ENCODE results near the gene ARSA.
A peak's percentile ranks its signal among the peaks of the same experiment; 100 is the strongest.
"Not testable (repeated sequence)": the region's sequence is repeated elsewhere in the genome, so short reads cannot be mapped to it uniquely, and the experiment has no call there.

Gene ARSA

GRCh38 chr22:50622723-50623327 is 5.1 kb downstream of the ARSA start:
- no peak for DNase-seq (ENCODE audit: low read depth)
- TF ChIP-seq CTCF (IDR thresholded peaks at IDR 0.05; ENCODE audit: insufficient read depth, low read depth, low read length, missing control alignments) = no peak
- H3K4me3 ChIP-seq (ENCODE audit: low read depth, low read length) = no peak overlapping the region

- peak; percentile 42 for TF ChIP-seq CTCF (IDR thresholded peaks at IDR 0.05; ENCODE audit: insufficient read depth, low read depth, low read length, missing control alignments)
- H3K4me3 ChIP-seq (ENCODE audit: low read depth, low read length) = peak overlapping the region; percentile 50
- DNase-seq (ENCODE audit: low read depth) = peak; percentile 50
Measured at GRCh38 chr22:50621948-50622722, 5.8 kb downstream of the ARSA start.

GRCh38 chr22:50621356-50621880 is 6.5 kb downstream of the ARSA start:
- DNase-seq (ENCODE audit: low read depth) = peak; percentile 85
- H3K4me3 ChIP-seq (ENCODE audit: low read depth, low read length) = peak overlapping the region; percentile 50
- no peak for TF ChIP-seq CTCF (IDR thresholded peaks at IDR 0.05; ENCODE audit: insufficient read depth, low read depth, low read length, missing control alignments)

GRCh38 chr22:50620593-50621355 is 7.2 kb downstream of the ARSA start:
- H3K4me3 ChIP-seq (ENCODE audit: low read depth, low read length) = peak overlapping the region; percentile 50
- no peak for TF ChIP-seq CTCF (IDR thresholded peaks at IDR 0.05; ENCODE audit: insufficient read depth, low read depth, low read length, missing control alignments)
- DNase-seq (ENCODE audit: low read depth) = peak; percentile 92

- H3K4me3 ChIP-seq (ENCODE audit: low read depth, low read length) = not testable (repeated sequence)
Measured at GRCh38 chr22:50614296-50614695, 13.7 kb downstream of the ARSA start.

GRCh38 chr22:50613291-50613981 is 14.5 kb downstream of the ARSA start:
- TF ChIP-seq CTCF (IDR thresholded peaks at IDR 0.05; ENCODE audit: insufficient read depth, low read depth, low read length, missing control alignments) = no peak
- H3K4me3 ChIP-seq (ENCODE audit: low read depth, low read length) = no peak overlapping the region
- no peak for DNase-seq (ENCODE audit: low read depth)

More at GRCh38 chr22:50614296-50614695, 13.7 kb downstream of the ARSA start:
- not testable (repeated sequence) for DNase-seq (ENCODE audit: low read depth)

All from GM12865 (cell line).